ENCODE results near the gene RLBP1. TPM values are rescaled to one million over a fixed set of nuclear protein-coding genes. Genes with fewer than 3 reads are reported as not detected.

The RLBP1 gene
- total and polyA plus RNA-seq, 9 of the 15 experiments (the other 6 are each of a cell fraction or from before 2014, with no cell fraction given), result 0.05 TPM; not detected in 8

- TF ChIP-seq E2F6 (IDR thresholded peaks at IDR 0.05; ENCODE audit: borderline replicate concordance in 1 of 2, extremely low read depth in 1 of 2, insufficient read depth in 1 of 2, insufficient read length in 1 of 2, low read depth in 1 of 2, low read length in 1 of 2, poor library complexity in 1 of 2, severe bottlenecking in 1 of 2) (peak; percentile 27 to 36), ILK (tag; IDR thresholded peaks at IDR 0.05; ENCODE audit: borderline replicate concordance, low read depth) (no peak), MCM5 (IDR thresholded peaks at IDR 0.05; ENCODE audit: low read depth) (no peak), ARID2 (IDR thresholded peaks at IDR 0.05) (no peak), ZNF280A (IDR thresholded peaks at IDR 0.05; ENCODE audit: low read depth, partially characterized antibody) (no peak), ATF7 (IDR thresholded peaks at IDR 0.05) (0 out of 2 replicates have a peak, but pooled peaks have one; percentile 17), PHF8 (IDR thresholded peaks at IDR 0.05; ENCODE audit: borderline replicate concordance, low read length) (no peak), ZNF507 (tag; conservative IDR thresholded peaks at IDR 0.05) (no peak), MLX (CRISPR knock-in tag; conservative IDR thresholded peaks at IDR 0.05) (no peak), MAX (CRISPR knock-in tag; IDR thresholded peaks at IDR 0.05) (peak; percentile 77), ZBTB12 (CRISPR knock-in tag; IDR thresholded peaks at IDR 0.05) (no peak), RCOR1 (IDR thresholded peaks at IDR 0.05; ENCODE audit: borderline replicate concordance in 1 of 2, low read depth in 2 of 2, low read length in 2 of 2) (peak; percentile 26 to 79; a peak in 3 of 4 replicates), FOXK1 (CRISPR knock-in tag; IDR thresholded peaks at IDR 0.05; ENCODE audit: borderline replicate concordance) (no peak)
- TF ChIP-seq, protein P1, sequence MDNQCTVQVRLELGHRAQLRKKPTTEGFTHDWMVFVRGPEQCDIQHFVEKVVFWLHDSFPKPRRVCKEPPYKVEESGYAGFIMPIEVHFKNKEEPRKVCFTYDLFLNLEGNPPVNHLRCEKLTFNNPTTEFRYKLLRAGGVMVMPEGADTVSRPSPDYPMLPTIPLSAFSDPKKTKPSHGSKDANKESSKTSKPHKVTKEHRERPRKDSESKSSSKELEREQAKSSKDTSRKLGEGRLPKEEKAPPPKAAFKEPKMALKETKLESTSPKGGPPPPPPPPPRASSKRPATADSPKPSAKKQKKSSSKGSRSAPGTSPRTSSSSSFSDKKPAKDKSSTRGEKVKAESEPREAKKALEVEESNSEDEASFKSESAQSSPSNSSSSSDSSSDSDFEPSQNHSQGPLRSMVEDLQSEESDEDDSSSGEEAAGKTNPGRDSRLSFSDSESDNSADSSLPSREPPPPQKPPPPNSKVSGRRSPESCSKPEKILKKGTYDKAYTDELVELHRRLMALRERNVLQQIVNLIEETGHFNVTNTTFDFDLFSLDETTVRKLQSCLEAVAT (IDR thresholded peaks at IDR 0.05), result peak in 1 of 2 experiments; percentile 97; a peak in 2 of 4 replicates
- TF ChIP-seq, protein P2, sequence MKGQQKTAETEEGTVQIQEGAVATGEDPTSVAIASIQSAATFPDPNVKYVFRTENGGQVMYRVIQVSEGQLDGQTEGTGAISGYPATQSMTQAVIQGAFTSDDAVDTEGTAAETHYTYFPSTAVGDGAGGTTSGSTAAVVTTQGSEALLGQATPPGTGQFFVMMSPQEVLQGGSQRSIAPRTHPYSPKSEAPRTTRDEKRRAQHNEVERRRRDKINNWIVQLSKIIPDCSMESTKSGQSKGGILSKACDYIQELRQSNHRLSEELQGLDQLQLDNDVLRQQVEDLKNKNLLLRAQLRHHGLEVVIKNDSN (CRISPR knock-in tag; IDR thresholded peaks at IDR 0.05), result peak; percentile 15; the same call in 1 of the 2 replicates
These were observed 5.2 kb upstream of the RLBP1 start (continued) for GRCh38 chr15:89226359-89227221.

All from K562 (cell line).